Measurements from ENCODE around the gene UGGT2.

The UGGT2 gene

GRCh38 chr13:96044238-96044637 is 9.0 kb downstream of the UGGT2 start:
- no peak for DNase-seq (ENCODE audit: insufficient read length, low spot score)
- no peak for FAIRE-seq
- no peak for TF ChIP-seq POLR2A (IDR thresholded peaks at IDR 0.05; ENCODE audit: low read depth, low read length)
- TF ChIP-seq POLR2AphosphoS5 (IDR thresholded peaks at IDR 0.05; ENCODE audit: low read depth, low read length), result no peak
- no peak for TF ChIP-seq SPI1 (IDR thresholded peaks at IDR 0.05; ENCODE audit: low read depth, low read length)
- TF ChIP-seq TAF1 (IDR thresholded peaks at IDR 0.05; ENCODE audit: low read depth, low read length), result no peak
- no peak for TF ChIP-seq PAX5 (IDR thresholded peaks at IDR 0.05; ENCODE audit: insufficient read depth, low read length, severe bottlenecking)
- no peak for TF ChIP-seq POU2F2 (IDR thresholded peaks at IDR 0.05; ENCODE audit: low read depth, low read length)

- FAIRE-seq, result no peak
- DNase-seq (ENCODE audit: insufficient read length, low spot score), result no peak
- TF ChIP-seq POLR2AphosphoS5 (IDR thresholded peaks at IDR 0.05; ENCODE audit: low read depth, low read length), result no peak
- TF ChIP-seq POLR2A (IDR thresholded peaks at IDR 0.05; ENCODE audit: low read depth, low read length), result no peak
- no peak for TF ChIP-seq SPI1 (IDR thresholded peaks at IDR 0.05; ENCODE audit: low read depth, low read length)
- no peak for TF ChIP-seq PAX5 (IDR thresholded peaks at IDR 0.05; ENCODE audit: insufficient read depth, low read length, severe bottlenecking)
- no peak for TF ChIP-seq POU2F2 (IDR thresholded peaks at IDR 0.05; ENCODE audit: low read depth, low read length)
- TF ChIP-seq TAF1 (IDR thresholded peaks at IDR 0.05; ENCODE audit: low read depth, low read length), result no peak
These were observed 11.7 kb downstream of the UGGT2 start for GRCh38 chr13:96041326-96042110.

GRCh38 chr13:96036515-96036914 is 16.7 kb downstream of the UGGT2 start:
- DNase-seq (ENCODE audit: insufficient read length, low spot score), result no peak
- no peak for TF ChIP-seq PAX5 (IDR thresholded peaks at IDR 0.05; ENCODE audit: insufficient read depth, low read length, severe bottlenecking)
- TF ChIP-seq SPI1 (IDR thresholded peaks at IDR 0.05; ENCODE audit: low read depth, low read length), result no peak
- no peak for TF ChIP-seq POLR2A (IDR thresholded peaks at IDR 0.05; ENCODE audit: low read depth, low read length)
- TF ChIP-seq TAF1 (IDR thresholded peaks at IDR 0.05; ENCODE audit: low read depth, low read length), result no peak
- FAIRE-seq, result no peak

- DNase-seq (ENCODE audit: insufficient read length, low spot score) (no peak), FAIRE-seq (no peak)
- TF ChIP-seq PAX5 (IDR thresholded peaks at IDR 0.05; ENCODE audit: insufficient read depth, low read length, severe bottlenecking) (no peak), SPI1 (IDR thresholded peaks at IDR 0.05; ENCODE audit: low read depth, low read length) (no peak), POU2F2 (IDR thresholded peaks at IDR 0.05; ENCODE audit: low read depth, low read length) (no peak), POLR2A (IDR thresholded peaks at IDR 0.05; ENCODE audit: low read depth, low read length) (no peak), POLR2AphosphoS5 (IDR thresholded peaks at IDR 0.05; ENCODE audit: low read depth, low read length) (no peak), TAF1 (IDR thresholded peaks at IDR 0.05; ENCODE audit: low read depth, low read length) (no peak)
These were observed 18.5 kb downstream of the UGGT2 start for GRCh38 chr13:96034662-96035061.

GRCh38 chr13:96033220-96034015 is 19.8 kb downstream of the UGGT2 start:
- TF ChIP-seq POLR2AphosphoS5 (IDR thresholded peaks at IDR 0.05; ENCODE audit: low read depth, low read length) (no peak), POLR2A (IDR thresholded peaks at IDR 0.05; ENCODE audit: low read depth, low read length) (no peak), TAF1 (IDR thresholded peaks at IDR 0.05; ENCODE audit: low read depth, low read length) (no peak), POU2F2 (IDR thresholded peaks at IDR 0.05; ENCODE audit: low read depth, low read length) (no peak), PAX5 (IDR thresholded peaks at IDR 0.05; ENCODE audit: insufficient read depth, low read length, severe bottlenecking) (no peak), SPI1 (IDR thresholded peaks at IDR 0.05; ENCODE audit: low read depth, low read length) (no peak)
- no peak for DNase-seq (ENCODE audit: insufficient read length, low spot score)
- no peak for FAIRE-seq

- FAIRE-seq (no peak), DNase-seq (ENCODE audit: insufficient read length, low spot score) (no peak)
- no peak for TF ChIP-seq TAF1 (IDR thresholded peaks at IDR 0.05; ENCODE audit: low read depth, low read length)
- no peak for TF ChIP-seq PAX5 (IDR thresholded peaks at IDR 0.05; ENCODE audit: insufficient read depth, low read length, severe bottlenecking)
- TF ChIP-seq POU2F2 (IDR thresholded peaks at IDR 0.05; ENCODE audit: low read depth, low read length), result no peak
- TF ChIP-seq SPI1 (IDR thresholded peaks at IDR 0.05; ENCODE audit: low read depth, low read length), result no peak
- TF ChIP-seq POLR2A (IDR thresholded peaks at IDR 0.05; ENCODE audit: low read depth, low read length), result no peak
- no peak for TF ChIP-seq POLR2AphosphoS5 (IDR thresholded peaks at IDR 0.05; ENCODE audit: low read depth, low read length)
These were observed 20.5 kb downstream of the UGGT2 start for GRCh38 chr13:96032717-96033116.

- FAIRE-seq (no peak), DNase-seq (ENCODE audit: insufficient read length, low spot score) (no peak)
- no peak for TF ChIP-seq PAX5 (IDR thresholded peaks at IDR 0.05; ENCODE audit: insufficient read depth, low read length, severe bottlenecking)
- TF ChIP-seq POLR2A (IDR thresholded peaks at IDR 0.05; ENCODE audit: low read depth, low read length), result no peak
- no peak for TF ChIP-seq TAF1 (IDR thresholded peaks at IDR 0.05; ENCODE audit: low read depth, low read length)
- no peak for TF ChIP-seq POU2F2 (IDR thresholded peaks at IDR 0.05; ENCODE audit: low read depth, low read length)
- no peak for TF ChIP-seq SPI1 (IDR thresholded peaks at IDR 0.05; ENCODE audit: low read depth, low read length)
- no peak for TF ChIP-seq POLR2AphosphoS5 (IDR thresholded peaks at IDR 0.05; ENCODE audit: low read depth, low read length)
These were observed 24.2 kb downstream of the UGGT2 start for GRCh38 chr13:96029002-96029401.

GRCh38 chr13:96027496-96027895 is 25.7 kb downstream of the UGGT2 start:
- no peak for FAIRE-seq
- no peak for TF ChIP-seq TAF1 (IDR thresholded peaks at IDR 0.05; ENCODE audit: low read depth, low read length)
- no peak for TF ChIP-seq POLR2A (IDR thresholded peaks at IDR 0.05; ENCODE audit: low read depth, low read length)
- no peak for TF ChIP-seq POLR2AphosphoS5 (IDR thresholded peaks at IDR 0.05; ENCODE audit: low read depth, low read length)
- no peak for TF ChIP-seq SPI1 (IDR thresholded peaks at IDR 0.05; ENCODE audit: low read depth, low read length)
- no peak for TF ChIP-seq POU2F2 (IDR thresholded peaks at IDR 0.05; ENCODE audit: low read depth, low read length)
- TF ChIP-seq PAX5 (IDR thresholded peaks at IDR 0.05; ENCODE audit: insufficient read depth, low read length, severe bottlenecking), result no peak
- DNase-seq (ENCODE audit: insufficient read length, low spot score), result no peak

- TF ChIP-seq POU2F2 (IDR thresholded peaks at IDR 0.05; ENCODE audit: low read depth, low read length), result no peak
- TF ChIP-seq POLR2A (IDR thresholded peaks at IDR 0.05; ENCODE audit: low read depth, low read length), result no peak
- no peak for TF ChIP-seq PAX5 (IDR thresholded peaks at IDR 0.05; ENCODE audit: insufficient read depth, low read length, severe bottlenecking)
- TF ChIP-seq POLR2AphosphoS5 (IDR thresholded peaks at IDR 0.05; ENCODE audit: low read depth, low read length), result no peak
- no peak for TF ChIP-seq TAF1 (IDR thresholded peaks at IDR 0.05; ENCODE audit: low read depth, low read length)
- no peak for TF ChIP-seq SPI1 (IDR thresholded peaks at IDR 0.05; ENCODE audit: low read depth, low read length)
- no peak for DNase-seq (ENCODE audit: insufficient read length, low spot score)
- no peak for FAIRE-seq
These were observed 27.9 kb downstream of the UGGT2 start for GRCh38 chr13:96025283-96025682.
